ENCODE results near the gene DYSF.

The DYSF gene

DNA sequence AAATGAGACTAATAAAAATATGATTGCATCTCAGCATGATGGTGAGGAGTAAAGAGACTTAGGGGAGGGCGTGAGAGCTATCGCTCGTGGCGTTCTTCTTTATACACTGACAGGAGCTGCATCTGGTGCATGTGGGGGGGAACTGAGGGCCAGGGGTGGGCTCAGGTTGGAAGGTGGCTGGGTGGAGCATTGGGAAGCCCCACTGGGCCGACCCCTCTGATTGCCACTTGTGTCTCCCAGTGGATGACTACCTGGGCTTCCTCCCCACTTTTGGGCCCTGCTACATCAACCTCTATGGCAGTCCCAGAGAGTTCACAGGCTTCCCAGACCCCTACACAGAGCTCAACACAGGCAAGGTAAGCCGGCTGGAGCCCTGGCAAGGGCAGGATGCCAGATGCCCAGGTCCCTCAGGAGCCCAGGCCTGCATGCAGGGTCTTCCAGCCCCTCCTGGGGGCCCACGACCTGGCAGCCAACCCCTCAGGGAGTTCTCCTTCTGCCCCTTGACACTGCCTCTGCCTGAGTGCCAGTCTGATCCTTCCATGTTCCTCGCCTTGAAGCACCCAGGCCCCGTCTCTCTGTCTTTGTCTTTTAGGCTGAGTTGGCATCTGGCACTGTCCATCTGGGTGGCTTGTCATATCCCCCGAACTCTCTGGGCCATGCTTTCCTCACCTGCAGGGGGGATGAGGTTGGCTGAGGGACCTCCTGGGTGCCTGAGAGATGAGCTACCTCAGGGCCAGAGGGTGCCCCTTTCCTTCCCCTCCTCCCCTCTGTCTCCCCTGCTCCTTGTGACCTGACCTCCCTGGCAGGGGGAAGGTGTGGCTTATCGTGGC, 97.7 kb downstream of the DYSF start:
- DNase-seq (ENCODE audit: low read depth): no peak
- no peak overlapping the region for H3K4me3 ChIP-seq (ENCODE audit: low read depth, low read length)
- TF ChIP-seq, protein P1, sequence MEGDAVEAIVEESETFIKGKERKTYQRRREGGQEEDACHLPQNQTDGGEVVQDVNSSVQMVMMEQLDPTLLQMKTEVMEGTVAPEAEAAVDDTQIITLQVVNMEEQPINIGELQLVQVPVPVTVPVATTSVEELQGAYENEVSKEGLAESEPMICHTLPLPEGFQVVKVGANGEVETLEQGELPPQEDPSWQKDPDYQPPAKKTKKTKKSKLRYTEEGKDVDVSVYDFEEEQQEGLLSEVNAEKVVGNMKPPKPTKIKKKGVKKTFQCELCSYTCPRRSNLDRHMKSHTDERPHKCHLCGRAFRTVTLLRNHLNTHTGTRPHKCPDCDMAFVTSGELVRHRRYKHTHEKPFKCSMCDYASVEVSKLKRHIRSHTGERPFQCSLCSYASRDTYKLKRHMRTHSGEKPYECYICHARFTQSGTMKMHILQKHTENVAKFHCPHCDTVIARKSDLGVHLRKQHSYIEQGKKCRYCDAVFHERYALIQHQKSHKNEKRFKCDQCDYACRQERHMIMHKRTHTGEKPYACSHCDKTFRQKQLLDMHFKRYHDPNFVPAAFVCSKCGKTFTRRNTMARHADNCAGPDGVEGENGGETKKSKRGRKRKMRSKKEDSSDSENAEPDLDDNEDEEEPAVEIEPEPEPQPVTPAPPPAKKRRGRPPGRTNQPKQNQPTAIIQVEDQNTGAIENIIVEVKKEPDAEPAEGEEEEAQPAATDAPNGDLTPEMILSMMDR (IDR thresholded peaks at IDR 0.05; ENCODE audit: low read depth, low read length, missing control alignments): no peak

DNA sequence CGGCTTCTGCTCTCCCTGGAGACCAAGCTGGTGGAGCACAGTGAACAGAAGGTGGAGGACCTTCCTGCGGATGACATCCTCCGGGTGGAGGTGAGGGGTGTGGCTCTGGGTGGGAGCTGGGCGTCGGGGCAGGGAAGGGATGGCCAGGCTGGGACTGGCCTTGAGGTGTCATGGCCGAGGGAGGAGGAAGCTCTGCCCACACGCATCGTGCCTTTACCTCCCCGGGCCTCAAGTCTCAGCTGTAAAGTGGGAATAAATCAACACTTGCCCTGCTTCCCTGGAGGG, 98.2 kb downstream of the DYSF start:
- DNase-seq (ENCODE audit: low read depth): no peak
- TF ChIP-seq, protein P1 (IDR thresholded peaks at IDR 0.05; ENCODE audit: low read depth, low read length, missing control alignments): no peak

DNA sequence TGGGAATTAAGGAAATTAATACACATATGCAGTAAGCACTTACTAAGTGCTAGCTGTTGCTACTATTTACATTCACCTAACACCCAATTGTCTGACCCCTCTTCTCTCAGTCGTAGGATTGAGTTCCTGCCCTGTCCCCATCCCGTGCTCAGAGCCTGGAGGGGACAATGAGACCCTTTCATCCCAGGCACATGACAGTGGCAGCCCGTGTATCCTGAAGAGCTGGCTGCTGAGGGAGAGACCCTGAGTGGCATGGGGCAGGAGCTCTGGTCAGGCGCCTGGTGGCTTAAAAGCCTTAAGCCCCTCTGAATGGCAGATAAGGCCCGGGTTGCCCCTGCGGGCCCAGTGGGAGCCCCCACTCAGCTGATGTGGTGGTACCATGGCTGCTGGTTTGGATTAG, 99.0 kb downstream of the DYSF start:
- TF ChIP-seq, protein P1 (IDR thresholded peaks at IDR 0.05; ENCODE audit: low read depth, low read length, missing control alignments): no peak
- no peak for DNase-seq (ENCODE audit: low read depth)
- no peak overlapping the region for H3K4me3 ChIP-seq (ENCODE audit: low read depth, low read length)

More for the DNA sequence above, 98.2 kb downstream of the DYSF start:
- H3K4me3 ChIP-seq (ENCODE audit: low read depth, low read length): no peak overlapping the region

DNA sequence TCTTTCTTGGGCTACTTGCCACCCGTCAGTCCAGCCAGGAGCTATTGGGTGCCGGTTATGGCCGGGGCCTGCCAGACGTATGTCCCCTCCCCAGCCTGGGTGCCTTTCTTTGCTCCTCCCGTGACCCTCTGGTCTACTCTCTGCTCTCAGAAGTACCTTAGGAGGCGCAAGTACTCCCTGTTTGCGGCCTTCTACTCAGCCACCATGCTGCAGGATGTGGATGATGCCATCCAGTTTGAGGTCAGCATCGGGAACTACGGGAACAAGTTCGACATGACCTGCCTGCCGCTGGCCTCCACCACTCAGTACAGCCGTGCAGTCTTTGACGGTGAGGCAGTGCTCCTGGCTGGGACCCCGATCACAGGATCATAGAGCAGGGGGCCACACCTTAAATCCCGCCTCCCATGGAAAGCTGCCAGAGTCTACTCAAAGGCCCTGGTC, 99.5 kb downstream of the DYSF start:
- DNase-seq (ENCODE audit: low read depth): no peak
- no peak overlapping the region for H3K4me3 ChIP-seq (ENCODE audit: low read depth, low read length)
- TF ChIP-seq, protein P1 (IDR thresholded peaks at IDR 0.05; ENCODE audit: low read depth, low read length, missing control alignments): no peak

DNA sequence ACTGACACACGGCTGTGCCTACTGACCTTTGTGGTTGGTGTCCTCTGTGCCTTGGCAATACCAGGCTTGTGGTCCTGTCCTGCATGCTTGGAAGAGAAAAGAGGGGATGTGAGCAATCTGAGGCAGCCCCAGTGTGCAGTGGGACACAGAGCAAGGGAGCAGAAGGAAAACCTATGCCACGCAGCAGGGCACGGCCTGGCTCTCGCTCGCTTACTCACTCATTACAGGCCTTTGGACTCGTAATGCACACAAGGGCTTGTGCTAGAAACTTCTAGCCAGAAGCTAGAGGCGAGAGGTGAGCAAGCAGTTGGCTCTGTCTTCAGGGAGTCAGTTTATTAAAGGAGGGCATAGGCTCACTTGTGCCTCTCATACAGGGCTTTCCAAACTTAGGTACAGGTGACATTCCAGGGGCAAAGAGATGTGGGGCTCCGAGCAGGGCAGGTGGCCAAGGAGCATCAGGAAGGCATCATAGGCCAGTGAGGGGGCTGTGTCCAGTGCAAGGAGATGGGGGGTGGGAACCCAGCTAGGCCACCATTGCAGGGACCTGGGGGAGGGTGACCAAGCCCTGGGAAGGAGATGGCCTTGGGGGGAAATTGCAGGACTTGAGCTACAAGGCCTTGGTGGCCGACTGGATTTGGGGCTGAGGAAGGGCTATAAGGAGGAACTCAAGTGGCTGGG, 100.8 kb downstream of the DYSF start:
- TF ChIP-seq, protein P1 (IDR thresholded peaks at IDR 0.05; ENCODE audit: low read depth, low read length, missing control alignments): no peak
- DNase-seq (ENCODE audit: low read depth): no peak
- H3K4me3 ChIP-seq (ENCODE audit: low read depth, low read length): no peak overlapping the region

DNA sequence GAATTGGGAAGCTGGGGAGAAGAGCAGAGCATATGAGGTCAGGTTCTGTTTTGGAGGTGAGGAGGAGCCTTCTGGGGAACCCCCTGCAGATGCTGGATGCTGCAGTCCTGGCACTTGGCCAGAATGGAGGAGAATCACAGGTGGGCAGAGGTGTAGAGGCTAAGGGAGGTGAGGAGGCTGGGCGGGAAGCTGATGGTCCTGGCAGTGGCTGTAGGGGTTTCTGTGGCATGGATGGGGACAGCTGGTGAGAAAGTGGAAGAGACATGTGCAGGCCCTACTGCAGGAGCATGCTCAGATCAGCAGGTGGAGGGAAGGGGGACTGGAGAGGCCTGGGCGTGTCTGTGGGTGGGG, 101.3 kb downstream of the DYSF start:
- no peak overlapping the region for H3K4me3 ChIP-seq (ENCODE audit: low read depth, low read length)
- TF ChIP-seq, protein P1 (IDR thresholded peaks at IDR 0.05; ENCODE audit: low read depth, low read length, missing control alignments): no peak
- no peak for DNase-seq (ENCODE audit: low read depth)
